Thyroid gland (tissue), 4 donors: ENCODE data around the gene ECT2L. TPM values are rescaled to one million over a fixed set of nuclear protein-coding genes. Genes with fewer than 3 reads are reported as not detected.

Experiments used
- DNase-seq, 2 donors: peaks; one replicate each; pipeline ENCODE4 v3.0.0-alpha.2; 2019
- H3K27ac ChIP-seq, 3 donors: fragments of 200-600 bp; sonication (generic); 1 replicate in 2 of 3; 2 replicates in 1 of 3; pipeline ENCODE4 v1.5.1; 2016 to 2019; ENCODE audit warnings: mild to moderate bottlenecking in 1 of 3, moderate library complexity in 1 of 3
- H3K27me3 ChIP-seq: fragments of 200-600 bp; sonication (generic); one replicate; pipeline ENCODE4 v1.5.1; 2019
- H3K36me3 ChIP-seq, 2 donors: fragments of 200-600 bp; sonication (generic); one replicate each; pipeline ENCODE4 v1.5.1; 2016 to 2019
- H3K4me1 ChIP-seq, 2 donors: fragments of 200-600 bp; sonication (generic); one replicate each; pipeline ENCODE4 v1.5.1; 2017 to 2019
- H3K4me3 ChIP-seq, 3 donors: fragments of 200-600 bp; sonication (generic); replicated peaks in 1 of 3; 1 replicate in 2 of 3; 2 replicates in 1 of 3; pipeline ENCODE4 v1.5.1; 2016; ENCODE audit warnings: mild to moderate bottlenecking in 1 of 3
- H3K9me3 ChIP-seq: fragments of 200-600 bp; sonication (generic); one replicate; pipeline ENCODE4 v1.5.1; 2017
- CTCF ChIP-seq, 6 experiments: fragments of 200-600 bp in 3 of 6; fragments of 450-650 bp in 3 of 6; sonication (generic) in 3 of 6; IDR thresholded peaks; one replicate each; pipeline ENCODE4 v1.5.1; 2016 to 2019; ENCODE audit warnings: antibody characterized with exemption in 6 of 6, mild to moderate bottlenecking in 2 of 6, inconsistent platforms in 1 of 6, moderate library complexity in 1 of 6
- POLR2A ChIP-seq, 2 donors: fragments of 450-650 bp; IDR thresholded peaks; one replicate each; pipeline ENCODE4 v1.6.1; 2017; ENCODE audit warnings: antibody characterized with exemption in 2 of 2, mild to moderate bottlenecking in 2 of 2, moderate library complexity in 1 of 2
- WGBS, 2 donors: methylation state at CpG; one replicate each; pipeline ENCODE4 v1.1.5; 2017; 5-methylcytosine and 5-hydroxymethylcytosine counted together
- intact Hi-C: fragments of 100-400 bp; cut with DNase I; formaldehyde crosslinking; loops from one replicate; pipeline ENCODE4 v1.15.1; 2023
- total RNA-seq, 4 donors: library from RNA; depleted of rRNA; stranded (reverse); fragments of >200 nt; gene quantifications; one replicate each; pipeline ENCODE4 v1.2.3, GENCODE V29; 2016

The ECT2L gene
- total RNA-seq, 4 donors from 2014 or later, result 0.11 to 8.7 (median 0.16) TPM

GRCh38 chr6:138897031-138897430 lies 101.1 kb downstream of the ECT2L start:
- no peak for DNase-seq
- H3K27me3 ChIP-seq, result no peaks in the 10 kb centered on the region
- H3K4me3 ChIP-seq, result no peak overlapping the region
- H3K27ac ChIP-seq, result no peak overlapping the region
- H3K4me1 ChIP-seq, result no peaks in the 10 kb centered on the region
- intact Hi-C loops, result no loop called here
- TF ChIP-seq POLR2A (IDR thresholded peaks at IDR 0.05) (no peak), CTCF (IDR thresholded peaks at IDR 0.05) (no peak)
- H3K36me3 ChIP-seq, result no peaks in the 10 kb centered on the region
- H3K9me3 ChIP-seq, result no peaks in the 10 kb centered on the region

- WGBS, 2 donors, result 89 to 94% methylated on average over 7 of the region's 7 CpGs
- intact Hi-C loops, result no loop called here
These were observed 111.3 kb downstream of the ECT2L start for GRCh38 chr6:138907167-138907566.

GRCh38 chr6:138909511-138909910 lies 113.6 kb downstream of the ECT2L start:
- no peak overlapping the region for H3K27ac ChIP-seq
- no peak overlapping the region for H3K4me3 ChIP-seq
- no peaks in the 10 kb centered on the region for H3K4me1 ChIP-seq
- WGBS, 2 donors, result 94 to 95% methylated on average over 4 of the region's 4 CpGs
- intact Hi-C loops, result no loop called here
- H3K27me3 ChIP-seq, result no peaks in the 10 kb centered on the region
- H3K9me3 ChIP-seq, result no peaks in the 10 kb centered on the region
- TF ChIP-seq CTCF (IDR thresholded peaks at IDR 0.05) (no peak), POLR2A (IDR thresholded peaks at IDR 0.05) (no peak)
- no peak for DNase-seq
- peaks cover 12 to 47% of the 10 kb centered on the region in 2 donors for H3K36me3 ChIP-seq

More at GRCh38 chr6:138907167-138907566, 111.3 kb downstream of the ECT2L start:
- H3K36me3 ChIP-seq, result peaks cover 12 to 41% of the 10 kb centered on the region in 2 donors
- no peak for DNase-seq
- no peaks in the 10 kb centered on the region for H3K9me3 ChIP-seq
- H3K27me3 ChIP-seq, result no peaks in the 10 kb centered on the region
- H3K4me3 ChIP-seq, result no peak overlapping the region
- no peak overlapping the region for H3K27ac ChIP-seq
- TF ChIP-seq CTCF (IDR thresholded peaks at IDR 0.05), result no peak
- no peak for TF ChIP-seq POLR2A (IDR thresholded peaks at IDR 0.05)
- H3K4me1 ChIP-seq, result no peaks in the 10 kb centered on the region

GRCh38 chr6:138909975-138910374 lies 114.1 kb downstream of the ECT2L start:
- 92 to 100% methylated on average over 1 of the region's 1 CpG for WGBS, 2 donors
- Histone ChIP-seq H3K27me3 (no peaks in the 10 kb centered on the region), H3K27ac (no peak overlapping the region), H3K36me3 (peaks cover 12 to 45% of the 10 kb centered on the region in 2 donors), H3K4me3 (no peak overlapping the region), H3K4me1 (no peaks in the 10 kb centered on the region), H3K9me3 (no peaks in the 10 kb centered on the region)
- intact Hi-C loops, result no loop called here
- TF ChIP-seq CTCF (IDR thresholded peaks at IDR 0.05), result no peak
- no peak for TF ChIP-seq POLR2A (IDR thresholded peaks at IDR 0.05)
- DNase-seq, result no peak

- TF ChIP-seq POLR2A (IDR thresholded peaks at IDR 0.05), result no peak
- TF ChIP-seq CTCF (IDR thresholded peaks at IDR 0.05), result no peak
- H3K27me3 ChIP-seq, result no peaks in the 10 kb centered on the region
- DNase-seq, result no peak
- H3K4me1 ChIP-seq, result no peaks in the 10 kb centered on the region
- intact Hi-C loops, result no loop called here
- H3K27ac ChIP-seq, result no peak overlapping the region
- H3K36me3 ChIP-seq, result peaks cover 4 to 36% of the 10 kb centered on the region in 2 donors
- 66 to 77% methylated on average over 3 of the region's 3 CpGs for WGBS, 2 donors
- H3K4me3 ChIP-seq, result no peak overlapping the region
- no peaks in the 10 kb centered on the region for H3K9me3 ChIP-seq
These were observed 116.4 kb downstream of the ECT2L start for GRCh38 chr6:138912308-138912707.
